Caco-2 (cell line): ENCODE measurements around the gene PLIN5. TPM values are rescaled to one million over a fixed set of nuclear protein-coding genes. Genes with fewer than 3 reads are reported as not detected.

Experiments used
- BruUV-seq: library from RNA; stranded (reverse); fragments of 400-500 nt; replicated peaks from 2 replicates; lab custom pipeline; 2021; lab: Mats Ljungman, UMichigan
- CTCF ChIA-PET: fragments of 300-600 bp; sonication (Branson Sonifier 250); formaldehyde crosslinking; loops from one replicate; lab custom pipeline; 2022; ENCODE audit warnings: antibody characterized with exemption; lab: Charles Lee
- POLR2A ChIA-PET: fragments of 300-600 bp; sonication (Branson Sonifier 250); formaldehyde crosslinking; loops from one replicate; lab custom pipeline; 2022; ENCODE audit warnings: antibody characterized with exemption; lab: Charles Lee
- DNase-seq, 2 experiments: peaks; one replicate each; pipeline versions ENCODE4 v3.0.0 to v3.0.0-alpha.2; 2020 to 2022
- H3K27me3 ChIP-seq: replicated peaks from 2 replicates; pipeline ENCODE4 v1.6.0; 2011; ENCODE audit warnings: low read length; ENCODE audit not compliant: control insufficient read depth, insufficient read depth
- H3K36me3 ChIP-seq: 2 replicates; pipeline ENCODE4 v1.5.1; 2011; ENCODE audit warnings: low read length; ENCODE audit not compliant: control insufficient read depth, insufficient read depth
- H3K4me1 ChIP-seq: fragments of 250-450 bp; sonication (Bioruptor Pico); 2 replicates; pipeline ENCODE4 v1.5.1; 2020; ENCODE audit warnings: mild to moderate bottlenecking
- H3K4me3 ChIP-seq: 2 replicates; pipeline ENCODE4 v1.5.1; 2011; ENCODE audit warnings: low read depth, mild to moderate bottlenecking, control low read depth, low read length
- H3K9me3 ChIP-seq: fragments of 250-450 bp; sonication (Bioruptor Pico); 2 replicates; pipeline ENCODE4 v1.5.1; 2020; ENCODE audit warnings: mild to moderate bottlenecking, moderate library complexity
- H3K27ac Mint-ChIP-seq: one replicate; pipeline ENCODE4 v1.8.0; 2022; ENCODE audit warnings: mixed read lengths; ENCODE audit not compliant: unreplicated experiment
- H3K27me3 Mint-ChIP-seq: one replicate; pipeline ENCODE4 v1.8.0; 2022; ENCODE audit warnings: mixed read lengths; ENCODE audit not compliant: insufficient read depth, unreplicated experiment
- H3K36me3 Mint-ChIP-seq: one replicate; pipeline ENCODE4 v1.8.0; 2022; ENCODE audit warnings: mild to moderate bottlenecking, mixed read lengths; ENCODE audit not compliant: insufficient read depth, unreplicated experiment
- H3K4me1 Mint-ChIP-seq: one replicate; pipeline ENCODE4 v1.8.0; 2022; ENCODE audit warnings: low read depth, mixed read lengths; ENCODE audit not compliant: unreplicated experiment
- H3K4me3 Mint-ChIP-seq: one replicate; pipeline ENCODE4 v1.8.0; 2022; ENCODE audit warnings: mild to moderate bottlenecking, moderate library complexity, mixed read lengths; ENCODE audit not compliant: unreplicated experiment
- H3K9me3 Mint-ChIP-seq: one replicate; pipeline ENCODE4 v1.8.0; 2022; ENCODE audit warnings: mixed read lengths; ENCODE audit not compliant: unreplicated experiment
- intact Hi-C: fragments of 100-400 bp; cut with micrococcal nuclease; formaldehyde crosslinking; loops from one replicate; pipeline ENCODE4 v1.10.0; 2022; ENCODE audit not compliant: unreplicated experiment
- total RNA-seq: library from RNA; stranded (reverse); gene quantifications from 2 replicates; pipeline ENCODE4 v1.2.3, GENCODE V29; 2022
- TF ChIP-seq, protein P1 (sequence below), 2 experiments: fragments of 200-600 bp in 1 of 2; IDR thresholded peaks; 1 replicate in 1 of 2; 2 replicates in 1 of 2; pipeline versions ENCODE4 v1.5.1 to v1.8.0; 2011 to 2022; ENCODE audit warnings: antibody characterized with exemption in 1 of 2, control low read depth in 1 of 2, inconsistent platforms in 1 of 2, low read depth in 1 of 2, low read length in 1 of 2, mild to moderate bottlenecking in 1 of 2, moderate library complexity in 1 of 2; ENCODE audit not compliant: insufficient read depth in 1 of 2, severe bottlenecking in 1 of 2, unreplicated experiment in 1 of 2

PLIN5 gene
- total RNA-seq, 1 experiment from 2014 or later, result 0.73 TPM

DNA sequence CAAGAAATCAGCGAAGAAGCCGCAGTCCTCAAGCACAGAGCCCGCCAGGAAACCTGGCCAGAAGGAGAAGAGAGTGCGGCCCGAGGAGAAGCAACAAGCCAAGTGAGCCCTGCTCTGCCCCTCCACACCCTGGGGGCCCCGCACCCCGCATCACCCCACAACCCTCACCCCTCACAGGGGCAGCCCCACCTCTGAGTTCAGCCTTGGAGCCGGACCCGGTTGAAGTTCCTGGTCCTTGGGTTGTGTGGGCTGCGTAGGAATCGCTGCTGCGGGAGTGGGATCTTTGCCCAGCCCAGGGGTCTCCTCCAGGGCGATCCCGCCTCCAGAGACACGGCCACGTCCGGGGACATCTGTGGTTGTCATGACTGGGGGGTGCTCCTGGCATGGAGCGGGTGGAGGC is 38.7 kb downstream of the PLIN5 start:
- no peaks in the 10 kb centered on the region for H3K4me1 Mint-ChIP-seq
- peaks cover 14% of the 10 kb centered on the region for H3K36me3 Mint-ChIP-seq
- ChIA-PET CTCF (no interaction called here), POLR2A (no interaction called here)
- H3K9me3 ChIP-seq, result no peaks in the 10 kb centered on the region
- BruUV-seq, result no TSS peak
- no peak for DNase-seq
- H3K9me3 Mint-ChIP-seq, result no peaks in the 10 kb centered on the region
- H3K27me3 ChIP-seq, result no peaks in the 10 kb centered on the region
- no peak overlapping the region for H3K4me3 ChIP-seq
- intact Hi-C loops, result no loop called here
- peaks cover 1% of the 10 kb centered on the region for H3K36me3 ChIP-seq
- H3K27me3 Mint-ChIP-seq, result no peaks in the 10 kb centered on the region
- H3K4me1 ChIP-seq, result no peaks in the 10 kb centered on the region
- TF ChIP-seq, protein P1, sequence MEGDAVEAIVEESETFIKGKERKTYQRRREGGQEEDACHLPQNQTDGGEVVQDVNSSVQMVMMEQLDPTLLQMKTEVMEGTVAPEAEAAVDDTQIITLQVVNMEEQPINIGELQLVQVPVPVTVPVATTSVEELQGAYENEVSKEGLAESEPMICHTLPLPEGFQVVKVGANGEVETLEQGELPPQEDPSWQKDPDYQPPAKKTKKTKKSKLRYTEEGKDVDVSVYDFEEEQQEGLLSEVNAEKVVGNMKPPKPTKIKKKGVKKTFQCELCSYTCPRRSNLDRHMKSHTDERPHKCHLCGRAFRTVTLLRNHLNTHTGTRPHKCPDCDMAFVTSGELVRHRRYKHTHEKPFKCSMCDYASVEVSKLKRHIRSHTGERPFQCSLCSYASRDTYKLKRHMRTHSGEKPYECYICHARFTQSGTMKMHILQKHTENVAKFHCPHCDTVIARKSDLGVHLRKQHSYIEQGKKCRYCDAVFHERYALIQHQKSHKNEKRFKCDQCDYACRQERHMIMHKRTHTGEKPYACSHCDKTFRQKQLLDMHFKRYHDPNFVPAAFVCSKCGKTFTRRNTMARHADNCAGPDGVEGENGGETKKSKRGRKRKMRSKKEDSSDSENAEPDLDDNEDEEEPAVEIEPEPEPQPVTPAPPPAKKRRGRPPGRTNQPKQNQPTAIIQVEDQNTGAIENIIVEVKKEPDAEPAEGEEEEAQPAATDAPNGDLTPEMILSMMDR (IDR thresholded peaks at IDR 0.05; ENCODE audit: insufficient read depth in 1 of 2, low read depth in 1 of 2, low read length in 1 of 2, severe bottlenecking in 1 of 2, unreplicated experiment in 1 of 2), result no peak
- no peak overlapping the region for H3K4me3 Mint-ChIP-seq
- no peak overlapping the region for H3K27ac Mint-ChIP-seq

DNA sequence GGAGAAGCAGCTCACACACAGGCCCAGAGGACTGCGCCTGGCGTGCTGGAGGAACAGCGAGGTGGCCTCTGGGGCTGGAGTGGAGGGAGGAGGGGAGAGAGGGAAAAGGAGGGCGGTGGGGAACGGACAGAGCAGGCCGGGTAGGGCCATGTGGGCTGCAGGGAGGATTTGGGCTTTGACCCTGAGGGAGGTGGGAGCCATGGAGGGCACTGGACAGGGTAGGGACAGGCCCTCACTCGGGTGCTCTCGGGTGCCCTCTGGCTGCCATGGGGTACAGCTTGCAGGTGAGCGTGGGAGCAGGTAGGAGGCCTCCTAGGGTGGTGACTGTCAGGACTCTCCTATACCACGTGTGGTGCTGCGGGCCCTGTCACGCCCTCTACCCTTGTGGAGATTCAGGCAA is 39.6 kb downstream of the PLIN5 start:
- TF ChIP-seq, protein P1 (IDR thresholded peaks at IDR 0.05; ENCODE audit: insufficient read depth in 1 of 2, low read depth in 1 of 2, low read length in 1 of 2, severe bottlenecking in 1 of 2, unreplicated experiment in 1 of 2), result no peak
- Mint-ChIP-seq H3K36me3 (peaks cover 22% of the 10 kb centered on the region), H3K9me3 (no peaks in the 10 kb centered on the region), H3K27ac (no peak overlapping the region), H3K4me1 (no peaks in the 10 kb centered on the region), H3K4me3 (no peak overlapping the region), H3K27me3 (no peaks in the 10 kb centered on the region)
- H3K4me3 ChIP-seq, result no peak overlapping the region
- DNase-seq, result no peak
- peaks cover 1% of the 10 kb centered on the region for H3K36me3 ChIP-seq
- no peaks in the 10 kb centered on the region for H3K9me3 ChIP-seq
- no peaks in the 10 kb centered on the region for H3K4me1 ChIP-seq
- intact Hi-C loops, result no loop called here
- H3K27me3 ChIP-seq, result no peaks in the 10 kb centered on the region
- ChIA-PET CTCF (interaction anchor here (0.6 kb wide), 1 partner anchor 140 kb away, joined by 3 read pairs; no protein-coding TSS in a partner anchor), POLR2A (no interaction called here)
- no TSS peak for BruUV-seq

DNA sequence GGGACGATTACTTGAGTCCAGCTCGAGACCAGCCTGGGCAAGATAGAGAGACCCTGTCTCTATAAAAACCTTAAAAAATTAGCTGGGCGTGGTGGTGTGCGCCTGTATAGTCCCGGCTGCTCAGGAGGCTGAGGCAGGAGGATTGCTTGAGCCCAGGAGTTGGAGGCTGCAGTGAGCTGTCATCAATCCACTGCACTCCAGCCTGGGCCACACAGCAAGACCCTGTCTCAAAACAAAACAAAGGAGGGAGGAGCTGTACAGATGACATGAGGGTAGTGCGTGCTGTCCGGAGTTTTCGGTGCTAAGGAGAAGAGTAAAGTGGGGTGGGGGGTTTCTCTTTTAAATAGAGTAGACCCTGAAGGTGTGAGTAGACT is 40.3 kb downstream of the PLIN5 start:
- intact Hi-C loops, result no loop called here
- TF ChIP-seq, protein P1 (IDR thresholded peaks at IDR 0.05; ENCODE audit: insufficient read depth in 1 of 2, low read depth in 1 of 2, low read length in 1 of 2, severe bottlenecking in 1 of 2, unreplicated experiment in 1 of 2), result no peak
- no peaks in the 10 kb centered on the region for H3K4me1 ChIP-seq
- no peak overlapping the region for H3K27ac Mint-ChIP-seq
- ChIA-PET POLR2A (no interaction called here), CTCF (interaction anchor here (0.6 kb wide), 1 partner anchor 795 kb away, joined by 4 read pairs; the partner anchor contains the start of gene PIP5K1C)
- H3K9me3 ChIP-seq, result no peaks in the 10 kb centered on the region
- no peak overlapping the region for H3K4me3 Mint-ChIP-seq
- no peaks in the 10 kb centered on the region for H3K27me3 ChIP-seq
- H3K27me3 Mint-ChIP-seq, result no peaks in the 10 kb centered on the region
- no peaks in the 10 kb centered on the region for H3K9me3 Mint-ChIP-seq
- DNase-seq, result no peak
- H3K4me1 Mint-ChIP-seq, result no peaks in the 10 kb centered on the region
- H3K36me3 ChIP-seq, result peaks cover 1% of the 10 kb centered on the region
- no TSS peak for BruUV-seq
- H3K4me3 ChIP-seq, result no peak overlapping the region
- peaks cover 21% of the 10 kb centered on the region for H3K36me3 Mint-ChIP-seq
